CD8-positive, alpha-beta memory T cell (primary cell): ENCODE measurements around the gene YBX2. TPM values are rescaled to one million over a fixed set of nuclear protein-coding genes. Genes with fewer than 3 reads are reported as not detected.

Experiments
- polyA plus RNA-seq: library from polyadenylated mRNA; unstranded; fragments of 300-500 nt; fragmentation: Illumina TruSeq; gene quantifications from one replicate; pipeline ENCODE4 v1.2.3, GENCODE V29; 2021
- total RNA-seq, 2 experiments: library from RNA; stranded (reverse); gene quantifications; one replicate each; pipeline ENCODE4 v1.2.3, GENCODE V29; 2021

The YBX2 gene
- total and polyA plus RNA-seq, 3 experiments from 2014 or later, result 0.07 to 0.26 TPM; not detected in 1

Other genes starting within 250 kb of the YBX2 start
Only the 30 nearest of the 31 such genes appear.
- gene ASGR2, start 179.8 kb downstream of the YBX2 start, total RNA-seq, result not detected
- not detected for gene ASGR2, start 179.8 kb downstream of the YBX2 start, polyA plus RNA-seq
- gene ASGR1, start 115.3 kb downstream of the YBX2 start, total RNA-seq, result under 1 TPM; 0.46 to 0.55 TPM
- not detected for gene ASGR1, start 115.3 kb downstream of the YBX2 start, polyA plus RNA-seq
- 1 to 10 TPM; 3.5 to 4.4 TPM for gene DLG4, start 74.8 kb downstream of the YBX2 start, total RNA-seq
- gene DLG4, start 74.8 kb downstream of the YBX2 start, polyA plus RNA-seq, result 0.45 TPM
- 100 to 1,000 TPM; 281 to 288 TPM for gene ACADVL, start 74.7 kb downstream of the YBX2 start, total RNA-seq
- gene ACADVL, start 74.7 kb downstream of the YBX2 start, polyA plus RNA-seq, result 109 TPM
- gene DVL2, start 60.1 kb downstream of the YBX2 start, total RNA-seq, result 10 to 100 TPM; 61.8 to 65.5 TPM
- 24.0 TPM for gene DVL2, start 60.1 kb downstream of the YBX2 start, polyA plus RNA-seq
- 10 to 100 TPM; 48.0 to 51.9 TPM for gene PHF23, start 55.2 kb downstream of the YBX2 start, total RNA-seq
- 25.8 TPM for gene PHF23, start 55.2 kb downstream of the YBX2 start, polyA plus RNA-seq
- gene GABARAP, start 52.2 kb downstream of the YBX2 start, total RNA-seq, result 100 to 1,000 TPM; 156 to 165 TPM
- 914 TPM for gene GABARAP, start 52.2 kb downstream of the YBX2 start, polyA plus RNA-seq
- gene CTDNEP1, start 42.9 kb downstream of the YBX2 start, total RNA-seq, result 100 to 1,000 TPM; 224 to 240 TPM
- 57.1 TPM for gene CTDNEP1, start 42.9 kb downstream of the YBX2 start, polyA plus RNA-seq
- gene ELP5, start 42.4 kb downstream of the YBX2 start, total RNA-seq, result 100 to 1,000 TPM; 106 to 111 TPM
- 84.8 TPM for gene ELP5, start 42.4 kb downstream of the YBX2 start, polyA plus RNA-seq
- gene CLDN7, start 32.2 kb downstream of the YBX2 start, total RNA-seq, result 1 to 10 TPM in 1 of 2 experiments, under 1 TPM in 1; 0.63 to 1.1 TPM
- 2.1 TPM for gene CLDN7, start 32.2 kb downstream of the YBX2 start, polyA plus RNA-seq
- under 1 TPM; 0.18 to 0.24 TPM for gene SLC2A4, start 12.9 kb downstream of the YBX2 start, total RNA-seq
- gene SLC2A4, start 12.9 kb downstream of the YBX2 start, polyA plus RNA-seq, result not detected
- gene EIF5A, start 13.0 kb upstream of the YBX2 start, total RNA-seq, result 1,000 to 10,000 TPM; 1,533 to 1,595 TPM
- gene EIF5A, start 13.0 kb upstream of the YBX2 start, polyA plus RNA-seq, result 230 TPM
- gene GPS2, start 20.7 kb upstream of the YBX2 start, total RNA-seq, result 10 to 100 TPM; 81.1 to 85.2 TPM
- gene GPS2, start 20.7 kb upstream of the YBX2 start, polyA plus RNA-seq, result 116 TPM
- gene NEURL4, start 34.7 kb upstream of the YBX2 start, total RNA-seq, result 10 to 100 TPM; 60.1 to 60.7 TPM
- gene NEURL4, start 34.7 kb upstream of the YBX2 start, polyA plus RNA-seq, result 2.7 TPM
- gene ACAP1, start 41.9 kb upstream of the YBX2 start, total RNA-seq, result 100 to 1,000 TPM; 216 to 225 TPM
- 274 TPM for gene ACAP1, start 41.9 kb upstream of the YBX2 start, polyA plus RNA-seq
- gene KCTD11, start 57.5 kb upstream of the YBX2 start, total RNA-seq, result 1 to 10 TPM; 4.6 to 5.1 TPM
- gene KCTD11, start 57.5 kb upstream of the YBX2 start, polyA plus RNA-seq, result 1.9 TPM
- not detected for gene TMEM95, start 60.5 kb upstream of the YBX2 start, total RNA-seq
- gene TMEM95, start 60.5 kb upstream of the YBX2 start, polyA plus RNA-seq, result not detected
- gene TNK1, start 86.5 kb upstream of the YBX2 start, total RNA-seq, result 1 to 10 TPM; 4.4 to 5.8 TPM
- gene TNK1, start 86.5 kb upstream of the YBX2 start, polyA plus RNA-seq, result 3.1 TPM
- gene PLSCR3, start 99.9 kb upstream of the YBX2 start, total RNA-seq, result 10 to 100 TPM; 79.1 to 81.6 TPM
- 152 TPM for gene PLSCR3, start 99.9 kb upstream of the YBX2 start, polyA plus RNA-seq
- gene TMEM256, start 109.5 kb upstream of the YBX2 start, total RNA-seq, result 10 to 100 TPM; 45.4 to 51.4 TPM
- gene TMEM256, start 109.5 kb upstream of the YBX2 start, polyA plus RNA-seq, result 62.4 TPM
- 1 to 10 TPM; 5.6 to 6.6 TPM for gene NLGN2, start 113.2 kb upstream of the YBX2 start, total RNA-seq
- 0.06 TPM for gene NLGN2, start 113.2 kb upstream of the YBX2 start, polyA plus RNA-seq
- not detected for gene SPEM1, start 125.7 kb upstream of the YBX2 start, total RNA-seq
- not detected for gene SPEM1, start 125.7 kb upstream of the YBX2 start, polyA plus RNA-seq
- gene SPEM2, start 131.0 kb upstream of the YBX2 start, total RNA-seq, result not detected
- not detected for gene SPEM2, start 131.0 kb upstream of the YBX2 start, polyA plus RNA-seq
- gene SPEM3, start 134.2 kb upstream of the YBX2 start, total RNA-seq, result not detected
- gene SPEM3, start 134.2 kb upstream of the YBX2 start, polyA plus RNA-seq, result not detected
- gene TMEM102, start 140.8 kb upstream of the YBX2 start, total RNA-seq, result 10 to 100 TPM; 11.1 to 11.9 TPM
- gene TMEM102, start 140.8 kb upstream of the YBX2 start, polyA plus RNA-seq, result 23.3 TPM
- 1 to 10 TPM in 1 of 2 experiments, under 1 TPM in 1; 0.85 to 1.1 TPM for gene FGF11, start 144.9 kb upstream of the YBX2 start, total RNA-seq
- gene FGF11, start 144.9 kb upstream of the YBX2 start, polyA plus RNA-seq, result 0.12 TPM
- gene CHRNB1, start 150.4 kb upstream of the YBX2 start, total RNA-seq, result 1 to 10 TPM; 6.0 to 6.3 TPM
- gene CHRNB1, start 150.4 kb upstream of the YBX2 start, polyA plus RNA-seq, result 24.7 TPM
- gene ZBTB4, start 185.0 kb upstream of the YBX2 start, total RNA-seq, result 10 to 100 TPM; 22.8 to 23.1 TPM
- 24.1 TPM for gene ZBTB4, start 185.0 kb upstream of the YBX2 start, polyA plus RNA-seq
- gene SLC35G6, start 186.8 kb upstream of the YBX2 start, total RNA-seq, result not detected
- gene SLC35G6, start 186.8 kb upstream of the YBX2 start, polyA plus RNA-seq, result 0.12 TPM
- gene POLR2A, start 189.7 kb upstream of the YBX2 start, total RNA-seq, result 100 to 1,000 TPM; 190 to 192 TPM
- 69.6 TPM for gene POLR2A, start 189.7 kb upstream of the YBX2 start, polyA plus RNA-seq